ENCODE measurements around the gene MDFIC. TPM values are rescaled to one million over a fixed set of nuclear protein-coding genes. Genes with fewer than 3 reads are reported as not detected.
A peak's percentile ranks its signal among the peaks of the same experiment; 100 is the strongest.

Gene MDFIC
- total and polyA plus RNA-seq, 3 experiments from 2014 or later: 125 to 135 (median 131) TPM

DNA sequence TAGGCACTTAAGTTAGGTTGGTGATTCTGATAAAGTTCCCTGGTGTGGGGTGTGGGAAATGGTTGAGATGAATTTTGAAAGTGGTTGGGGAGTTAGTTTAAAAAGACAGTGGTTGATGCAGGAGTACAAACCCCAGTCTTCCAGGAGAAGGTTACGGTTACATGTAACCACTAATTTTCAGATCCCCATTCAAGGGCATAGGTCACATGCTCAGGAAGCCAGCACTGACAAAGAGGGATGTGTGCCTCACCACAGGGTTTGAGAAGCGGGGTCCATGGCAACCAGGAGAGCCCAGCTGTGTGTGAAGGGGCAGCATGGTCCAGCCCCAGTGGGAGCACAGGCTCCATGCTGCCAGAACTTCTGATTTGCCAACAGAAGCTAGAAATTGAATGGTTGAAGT, 144.2 kb downstream of the MDFIC start:
- H3K36me3 Mint-ChIP-seq: peaks cover 0 to 4% (median 2%) of the 10 kb centered on the region in 3 donors
- no peak overlapping the region for H3K4me3 Mint-ChIP-seq
- no peaks in the 10 kb centered on the region for H3K9me3 ChIP-seq (ENCODE audit: low read length)
- no peak overlapping the region for H3K4me3 ChIP-seq (ENCODE audit: low read length)
- no peaks in the 10 kb centered on the region for H3K9me3 Mint-ChIP-seq
- no peaks in the 10 kb centered on the region for H3K27me3 ChIP-seq (ENCODE audit: insufficient read depth, low read length, poor library complexity, severe bottlenecking)
- no peaks in the 10 kb centered on the region for H3K36me3 ChIP-seq (ENCODE audit: insufficient read depth, low read length)
- no peaks in the 10 kb centered on the region for H3K4me1 ChIP-seq (ENCODE audit: insufficient read depth, low read length)
- POLR2A ChIA-PET: no interaction called here
- H3K27ac ChIP-seq (ENCODE audit: low read depth, low read length): no peak overlapping the region
- no peaks in the 10 kb centered on the region for H3K27me3 Mint-ChIP-seq
- no peak for DNase-seq
- CTCF ChIA-PET: no interaction called here
- peaks cover 0 to 3% (median 0%) of the 10 kb centered on the region in 3 donors for H3K4me1 Mint-ChIP-seq
- no peak overlapping the region for H3K27ac Mint-ChIP-seq

DNA sequence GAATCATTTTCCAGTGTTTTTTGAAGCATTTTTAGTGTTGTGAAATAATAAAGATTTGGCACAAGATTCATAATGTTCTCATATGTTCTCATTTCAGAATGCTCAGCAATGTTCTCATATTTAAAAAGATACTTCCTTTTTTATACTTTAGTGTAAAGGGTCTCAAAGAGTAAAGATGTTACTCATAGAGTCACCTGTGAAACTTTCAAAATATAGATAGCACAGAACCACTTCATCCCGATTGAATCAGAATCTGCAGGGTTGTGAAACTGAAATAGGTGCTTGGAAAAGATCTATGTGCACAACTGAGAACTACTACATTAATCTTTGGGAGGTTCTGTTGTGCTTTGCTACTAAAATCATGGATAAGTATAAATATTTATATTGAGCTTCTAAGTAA, 144.7 kb downstream of the MDFIC start:
- ChIA-PET CTCF (no interaction called here), POLR2A (no interaction called here)
- Histone ChIP-seq H3K27me3 (ENCODE audit: insufficient read depth, low read length, poor library complexity, severe bottlenecking) (no peaks in the 10 kb centered on the region), H3K4me3 (ENCODE audit: low read length) (no peak overlapping the region), H3K9me3 (ENCODE audit: low read length) (no peaks in the 10 kb centered on the region), H3K4me1 (ENCODE audit: insufficient read depth, low read length) (no peaks in the 10 kb centered on the region), H3K27ac (ENCODE audit: low read depth, low read length) (no peak overlapping the region), H3K36me3 (ENCODE audit: insufficient read depth, low read length) (no peaks in the 10 kb centered on the region)
- Mint-ChIP-seq H3K9me3 (no peaks in the 10 kb centered on the region), H3K4me1 (peaks cover 0 to 3% (median 0%) of the 10 kb centered on the region in 3 donors), H3K36me3 (peaks cover 0 to 4% (median 2%) of the 10 kb centered on the region in 3 donors), H3K27ac (no peak overlapping the region), H3K27me3 (no peaks in the 10 kb centered on the region), H3K4me3 (no peak overlapping the region)
- DNase-seq: no peak

DNA sequence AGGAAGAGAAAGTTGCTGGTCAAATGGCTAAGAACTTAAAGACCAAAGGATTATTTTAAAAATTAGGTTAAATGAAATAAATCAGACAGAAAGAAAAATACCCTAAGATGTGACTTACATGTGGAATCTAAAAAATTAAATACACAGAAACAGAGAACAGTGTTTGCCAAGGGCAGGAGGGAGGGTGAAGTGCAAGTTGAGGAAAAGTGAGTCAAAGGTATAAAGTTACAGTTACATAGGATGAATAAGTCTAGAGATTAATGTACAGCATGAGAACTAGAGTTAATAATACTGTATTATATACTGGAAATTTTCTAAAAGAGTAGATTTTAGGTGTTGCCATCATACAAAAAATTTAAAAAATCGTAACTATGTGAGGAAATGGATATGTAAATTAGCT, 146.3 kb downstream of the MDFIC start:
- Histone ChIP-seq H3K27me3 (ENCODE audit: insufficient read depth, low read length, poor library complexity, severe bottlenecking) (no peaks in the 10 kb centered on the region), H3K4me3 (ENCODE audit: low read length) (no peak overlapping the region), H3K9me3 (ENCODE audit: low read length) (no peaks in the 10 kb centered on the region), H3K27ac (ENCODE audit: low read depth, low read length) (no peak overlapping the region), H3K36me3 (ENCODE audit: insufficient read depth, low read length) (no peaks in the 10 kb centered on the region), H3K4me1 (ENCODE audit: insufficient read depth, low read length) (no peaks in the 10 kb centered on the region)
- H3K4me3 Mint-ChIP-seq: no peak overlapping the region
- H3K27me3 Mint-ChIP-seq: no peaks in the 10 kb centered on the region
- peak overlapping the region in 1 of 8 donors; percentile 44 for H3K27ac Mint-ChIP-seq
- ChIA-PET POLR2A (no interaction called here), CTCF (no interaction called here)
- H3K9me3 Mint-ChIP-seq: no peaks in the 10 kb centered on the region
- DNase-seq: no peak
- H3K36me3 Mint-ChIP-seq: peaks cover 0 to 4% (median 1%) of the 10 kb centered on the region in 3 donors
- H3K4me1 Mint-ChIP-seq: peaks cover 0 to 3% (median 0%) of the 10 kb centered on the region in 3 donors

Data from CD8-positive, alpha-beta memory T cell (primary cell).